ENCODE results near the gene HDAC9. TPM values are rescaled to one million over a fixed set of nuclear protein-coding genes. Genes with fewer than 3 reads are reported as not detected.
A peak's percentile ranks its signal among the peaks of the same experiment; 100 is the strongest.

Gene HDAC9
- total RNA-seq, 1 donor from 2014 or later, result 52.7 TPM

DNA sequence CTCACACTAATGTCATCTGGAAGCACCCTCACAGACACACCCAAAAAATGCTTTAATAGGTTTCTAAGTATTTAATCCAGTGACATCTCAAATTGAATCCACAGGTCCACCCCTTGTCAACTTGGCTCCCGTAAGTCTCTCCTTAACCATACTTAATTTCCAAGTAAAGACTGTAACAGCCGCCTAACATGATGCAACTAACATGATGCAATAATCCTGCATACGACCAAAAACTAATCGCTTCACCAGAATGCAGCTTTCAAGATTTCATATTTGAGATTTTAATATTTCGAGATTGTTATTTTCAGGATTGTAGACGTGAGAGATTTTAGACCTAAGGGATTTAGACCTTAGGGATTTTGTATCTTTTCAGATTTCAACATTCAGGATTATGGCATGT lies 3.7 kb upstream of the HDAC9 start:
- Histone ChIP-seq H3K36me3 (ENCODE audit: control insufficient read depth in 3 of 3, insufficient read depth in 3 of 3, low read length in 3 of 3) (no peaks in the 10 kb centered on the region), H3K4me3 (ENCODE audit: low read length in 3 of 3) (no peak overlapping the region), H3K27ac (ENCODE audit: low read depth, low read length) (no peak overlapping the region), H3K27me3 (ENCODE audit: control insufficient read depth in 3 of 3, insufficient read depth in 3 of 3, low read length in 3 of 3) (no peaks in the 10 kb centered on the region), H3K4me1 (ENCODE audit: control insufficient read depth in 3 of 3, insufficient read depth in 3 of 3, low read length in 3 of 3) (peaks cover 3 to 18% (median 8%) of the 10 kb centered on the region in 3 donors), H3K9ac (ENCODE audit: low read depth in 1 of 3, low read length in 3 of 3) (no peak overlapping the region), H3K9me3 (ENCODE audit: control insufficient read depth in 3 of 3, low read length in 3 of 3) (no peaks in the 10 kb centered on the region)

DNA sequence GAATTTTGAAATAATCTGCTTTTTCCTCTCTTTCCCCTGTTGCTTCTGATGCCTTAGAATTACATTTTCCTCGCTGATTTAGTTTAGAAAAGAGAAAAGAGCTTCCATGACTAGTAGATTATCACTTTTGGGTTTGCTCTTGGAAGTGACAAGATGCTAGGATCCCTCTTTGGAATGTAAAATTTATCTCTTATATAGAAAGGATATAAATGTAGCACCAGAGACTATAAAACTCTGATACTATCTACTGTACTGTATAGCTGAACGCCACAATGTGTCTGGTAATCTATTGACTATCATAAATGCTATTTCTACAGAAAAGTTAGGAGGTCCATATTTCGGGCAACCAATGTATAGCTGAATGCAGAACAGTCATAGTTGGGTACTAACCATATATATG lies 1.1 kb upstream of the HDAC9 start:
- no peak overlapping the region for H3K4me3 ChIP-seq (ENCODE audit: low read length in 3 of 3)
- H3K36me3 ChIP-seq (ENCODE audit: control insufficient read depth in 3 of 3, insufficient read depth in 3 of 3, low read length in 3 of 3), result no peaks in the 10 kb centered on the region
- H3K27me3 ChIP-seq (ENCODE audit: control insufficient read depth in 3 of 3, insufficient read depth in 3 of 3, low read length in 3 of 3), result no peaks in the 10 kb centered on the region
- H3K4me1 ChIP-seq (ENCODE audit: control insufficient read depth in 3 of 3, insufficient read depth in 3 of 3, low read length in 3 of 3), result peaks cover 10 to 24% (median 17%) of the 10 kb centered on the region in 3 donors
- H3K9me3 ChIP-seq (ENCODE audit: control insufficient read depth in 3 of 3, low read length in 3 of 3), result no peaks in the 10 kb centered on the region
- H3K9ac ChIP-seq (ENCODE audit: low read depth in 1 of 3, low read length in 3 of 3), result peak overlapping the region in 2 of 3 donors; percentile 80 to 85
- H3K27ac ChIP-seq (ENCODE audit: low read depth, low read length), result peak overlapping the region; percentile 88

DNA sequence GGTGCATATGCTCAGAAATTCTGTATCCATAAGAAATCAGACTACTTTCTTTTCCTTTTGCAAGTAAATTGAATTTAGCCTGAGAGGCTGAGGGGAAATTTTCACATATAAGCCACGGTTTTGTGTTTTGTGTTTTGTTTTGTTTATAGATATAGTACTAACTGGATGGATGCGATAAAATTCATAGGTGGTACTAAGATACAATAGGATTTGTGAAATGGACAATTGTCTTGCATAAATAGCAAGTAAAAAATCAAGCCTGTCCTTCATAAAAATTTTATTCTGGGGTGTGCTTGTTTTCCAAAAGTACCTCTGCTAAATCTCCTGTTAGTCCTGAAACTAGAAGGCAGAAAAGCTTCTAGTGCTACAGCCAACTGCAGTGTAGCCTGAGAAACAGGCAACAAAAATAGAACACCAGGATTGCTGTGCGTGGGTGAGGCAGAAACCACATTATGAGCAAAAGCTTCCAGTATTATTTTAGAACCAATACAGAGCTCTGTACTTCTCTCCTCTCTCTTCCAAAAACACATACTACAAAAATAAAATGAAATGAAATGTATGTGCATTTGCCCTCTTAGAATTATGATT lies 634 bp upstream of the HDAC9 start:
- Histone ChIP-seq H3K9me3 (ENCODE audit: control insufficient read depth in 3 of 3, low read length in 3 of 3) (no peaks in the 10 kb centered on the region), H3K27ac (ENCODE audit: low read depth, low read length) (peak overlapping the region; percentile 88), H3K4me3 (ENCODE audit: low read length in 3 of 3) (peak overlapping the region; percentile 76 to 82 (median 80)), H3K9ac (ENCODE audit: low read depth in 1 of 3, low read length in 3 of 3) (peak overlapping the region; percentile 80 to 86 (median 85)), H3K27me3 (ENCODE audit: control insufficient read depth in 3 of 3, insufficient read depth in 3 of 3, low read length in 3 of 3) (no peaks in the 10 kb centered on the region), H3K4me1 (ENCODE audit: control insufficient read depth in 3 of 3, insufficient read depth in 3 of 3, low read length in 3 of 3) (peaks cover 15 to 24% (median 21%) of the 10 kb centered on the region in 3 donors), H3K36me3 (ENCODE audit: control insufficient read depth in 3 of 3, insufficient read depth in 3 of 3, low read length in 3 of 3) (no peaks in the 10 kb centered on the region)

DNA sequence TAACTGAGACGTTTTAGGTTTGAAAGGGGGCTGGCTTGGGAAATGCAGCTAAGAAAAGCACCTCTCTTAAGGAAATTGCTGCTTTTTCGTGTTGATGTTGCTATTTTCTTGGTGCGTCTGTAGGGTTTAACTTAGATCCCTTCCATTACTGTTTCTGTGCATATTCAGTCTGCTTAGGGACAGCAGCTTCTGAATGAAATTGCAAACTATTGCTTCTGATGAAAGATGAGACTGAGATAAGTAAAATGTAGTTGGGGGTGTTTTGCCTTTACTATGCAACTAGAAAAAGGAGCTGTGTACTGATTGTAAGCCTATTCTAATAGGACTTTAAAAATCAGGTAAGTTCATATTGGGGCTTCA lies 772 bp downstream of the HDAC9 start:
- no peaks in the 10 kb centered on the region for H3K9me3 ChIP-seq (ENCODE audit: control insufficient read depth in 3 of 3, low read length in 3 of 3)
- H3K36me3 ChIP-seq (ENCODE audit: control insufficient read depth in 3 of 3, insufficient read depth in 3 of 3, low read length in 3 of 3), result no peaks in the 10 kb centered on the region
- H3K27me3 ChIP-seq (ENCODE audit: control insufficient read depth in 3 of 3, insufficient read depth in 3 of 3, low read length in 3 of 3), result no peaks in the 10 kb centered on the region
- H3K4me1 ChIP-seq (ENCODE audit: control insufficient read depth in 3 of 3, insufficient read depth in 3 of 3, low read length in 3 of 3), result peaks cover 20 to 24% (median 21%) of the 10 kb centered on the region in 3 donors
- peak overlapping the region; percentile 88 for H3K27ac ChIP-seq (ENCODE audit: low read depth, low read length)
- peak overlapping the region; percentile 76 to 82 (median 80) for H3K4me3 ChIP-seq (ENCODE audit: low read length in 3 of 3)
- H3K9ac ChIP-seq (ENCODE audit: low read depth in 1 of 3, low read length in 3 of 3), result peak overlapping the region; percentile 80 to 86 (median 85)

DNA sequence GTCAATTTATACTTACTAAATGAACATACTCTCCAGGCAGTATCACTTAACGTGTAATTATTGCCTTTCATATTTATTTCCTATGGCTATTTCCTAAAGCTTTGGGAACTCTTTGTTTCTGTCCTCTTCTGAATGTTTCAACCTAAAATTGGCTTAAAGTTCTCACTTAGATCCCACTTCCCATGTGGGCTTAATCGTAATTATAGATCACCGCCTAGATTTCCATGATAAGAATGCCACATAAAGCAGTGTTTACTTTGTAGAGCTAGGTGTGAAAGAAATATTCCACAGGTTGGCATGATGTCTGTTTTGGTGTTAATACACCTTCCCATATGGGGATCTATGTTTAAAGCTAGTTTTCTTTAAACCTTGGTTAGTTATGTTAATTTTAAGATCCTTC lies 1.5 kb downstream of the HDAC9 start:
- Histone ChIP-seq H3K4me3 (ENCODE audit: low read length in 3 of 3) (peak overlapping the region; percentile 76 to 82 (median 80)), H3K9me3 (ENCODE audit: control insufficient read depth in 3 of 3, low read length in 3 of 3) (no peaks in the 10 kb centered on the region), H3K4me1 (ENCODE audit: control insufficient read depth in 3 of 3, insufficient read depth in 3 of 3, low read length in 3 of 3) (peaks cover 20 to 28% (median 25%) of the 10 kb centered on the region in 3 donors), H3K36me3 (ENCODE audit: control insufficient read depth in 3 of 3, insufficient read depth in 3 of 3, low read length in 3 of 3) (no peaks in the 10 kb centered on the region), H3K27me3 (ENCODE audit: control insufficient read depth in 3 of 3, insufficient read depth in 3 of 3, low read length in 3 of 3) (no peaks in the 10 kb centered on the region), H3K27ac (ENCODE audit: low read depth, low read length) (peak overlapping the region; percentile 88), H3K9ac (ENCODE audit: low read depth in 1 of 3, low read length in 3 of 3) (peak overlapping the region; percentile 80 to 86 (median 85))

DNA sequence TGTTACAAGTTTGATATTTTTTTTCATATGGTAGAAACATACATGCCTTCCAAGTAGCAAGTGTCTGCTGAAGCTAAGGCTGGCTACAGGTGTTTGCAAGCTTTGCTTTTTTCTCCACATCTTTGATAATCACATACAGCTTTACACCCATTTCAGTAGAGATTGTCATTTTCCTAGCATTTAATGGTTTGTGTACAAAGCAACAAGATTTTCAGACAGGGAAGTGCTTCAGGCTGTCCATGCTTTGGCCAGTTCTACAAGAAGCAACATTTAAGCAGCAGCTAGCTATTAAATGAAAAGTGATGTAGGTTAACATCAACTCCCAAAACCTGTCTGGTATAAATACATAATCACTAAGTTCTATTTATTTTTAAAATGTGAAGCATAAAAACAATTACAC lies 2.3 kb downstream of the HDAC9 start:
- Histone ChIP-seq H3K9ac (ENCODE audit: low read depth in 1 of 3, low read length in 3 of 3) (peak overlapping the region; percentile 80 to 86 (median 85)), H3K4me1 (ENCODE audit: control insufficient read depth in 3 of 3, insufficient read depth in 3 of 3, low read length in 3 of 3) (peaks cover 20 to 31% (median 26%) of the 10 kb centered on the region in 3 donors), H3K27ac (ENCODE audit: low read depth, low read length) (peak overlapping the region; percentile 88), H3K9me3 (ENCODE audit: control insufficient read depth in 3 of 3, low read length in 3 of 3) (no peaks in the 10 kb centered on the region), H3K27me3 (ENCODE audit: control insufficient read depth in 3 of 3, insufficient read depth in 3 of 3, low read length in 3 of 3) (no peaks in the 10 kb centered on the region), H3K36me3 (ENCODE audit: control insufficient read depth in 3 of 3, insufficient read depth in 3 of 3, low read length in 3 of 3) (no peaks in the 10 kb centered on the region), H3K4me3 (ENCODE audit: low read length in 3 of 3) (peak overlapping the region; percentile 76 to 82 (median 80))

DNA sequence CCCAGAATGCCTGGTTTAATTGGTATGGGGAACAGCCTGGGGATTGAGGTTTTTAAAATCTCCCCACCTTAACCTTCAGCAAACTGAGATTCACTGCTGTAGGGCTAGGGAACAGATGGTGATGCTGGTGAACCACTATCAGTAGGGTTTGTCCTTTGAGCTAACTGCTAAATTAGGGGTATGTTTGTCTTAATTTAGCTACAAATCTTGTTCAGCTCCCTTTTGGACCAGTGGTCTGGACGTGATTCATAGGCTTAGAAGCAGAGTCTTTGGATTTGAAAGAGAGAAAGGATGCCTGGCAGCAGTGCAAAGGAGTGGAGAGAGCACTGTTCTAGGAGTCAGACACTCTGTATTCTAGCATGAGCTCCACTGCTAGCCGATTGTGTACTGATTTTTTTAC lies 2.8 kb downstream of the HDAC9 start:
- Histone ChIP-seq H3K27ac (ENCODE audit: low read depth, low read length) (peak overlapping the region; percentile 88), H3K9ac (ENCODE audit: low read depth in 1 of 3, low read length in 3 of 3) (peak overlapping the region in 2 of 3 donors; percentile 26 to 80), H3K27me3 (ENCODE audit: control insufficient read depth in 3 of 3, insufficient read depth in 3 of 3, low read length in 3 of 3) (no peaks in the 10 kb centered on the region), H3K4me1 (ENCODE audit: control insufficient read depth in 3 of 3, insufficient read depth in 3 of 3, low read length in 3 of 3) (peaks cover 20 to 31% (median 26%) of the 10 kb centered on the region in 3 donors), H3K9me3 (ENCODE audit: control insufficient read depth in 3 of 3, low read length in 3 of 3) (no peaks in the 10 kb centered on the region), H3K4me3 (ENCODE audit: low read length in 3 of 3) (peak overlapping the region; percentile 23 to 82 (median 76)), H3K36me3 (ENCODE audit: control insufficient read depth in 3 of 3, insufficient read depth in 3 of 3, low read length in 3 of 3) (no peaks in the 10 kb centered on the region)

DNA sequence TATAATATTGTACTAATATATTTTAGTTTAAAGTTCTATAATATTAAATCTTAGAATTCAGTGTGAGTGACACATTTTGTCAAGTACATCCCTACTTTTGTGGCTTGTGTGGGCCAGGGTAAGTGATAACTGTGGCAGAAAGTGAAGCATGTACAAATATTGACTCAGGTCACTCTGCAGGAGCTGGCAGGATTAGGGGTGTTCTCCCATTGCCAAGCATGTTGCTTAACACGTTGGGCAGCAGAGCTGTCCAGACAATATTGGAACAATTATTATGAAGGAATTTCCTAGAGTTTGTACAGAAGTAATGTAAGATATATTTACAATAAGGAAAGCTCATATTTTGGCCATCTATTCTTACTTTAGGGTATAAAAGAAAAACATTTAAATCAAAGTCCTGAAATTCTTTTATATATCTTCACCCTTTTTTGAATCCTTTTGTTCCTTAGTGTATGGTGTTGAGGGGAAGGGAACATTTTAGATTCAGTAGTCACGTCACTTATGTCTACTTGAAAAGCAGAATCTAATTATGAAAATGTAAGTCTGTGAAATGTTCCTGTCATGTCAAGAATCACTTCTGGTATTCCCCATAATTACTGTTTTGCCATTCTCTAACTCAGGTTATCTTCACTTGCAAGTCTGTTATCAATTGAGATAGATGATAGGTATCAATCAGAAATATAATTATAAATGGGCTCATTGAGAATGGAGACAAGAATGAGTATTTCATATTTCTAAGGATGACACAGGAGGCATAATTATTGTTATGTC lies 4.0 kb downstream of the HDAC9 start:
- Histone ChIP-seq H3K27me3 (ENCODE audit: control insufficient read depth in 3 of 3, insufficient read depth in 3 of 3, low read length in 3 of 3) (no peaks in the 10 kb centered on the region), H3K27ac (ENCODE audit: low read depth, low read length) (peak overlapping the region; percentile 49), H3K4me1 (ENCODE audit: control insufficient read depth in 3 of 3, insufficient read depth in 3 of 3, low read length in 3 of 3) (peaks cover 19 to 26% (median 26%) of the 10 kb centered on the region in 3 donors), H3K36me3 (ENCODE audit: control insufficient read depth in 3 of 3, insufficient read depth in 3 of 3, low read length in 3 of 3) (no peaks in the 10 kb centered on the region), H3K9ac (ENCODE audit: low read depth in 1 of 3, low read length in 3 of 3) (peak overlapping the region in 2 of 3 donors; percentile 1 to 24), H3K4me3 (ENCODE audit: low read length in 3 of 3) (peak overlapping the region in 1 of 3 donors; percentile 82), H3K9me3 (ENCODE audit: control insufficient read depth in 3 of 3, low read length in 3 of 3) (no peaks in the 10 kb centered on the region)

DNA sequence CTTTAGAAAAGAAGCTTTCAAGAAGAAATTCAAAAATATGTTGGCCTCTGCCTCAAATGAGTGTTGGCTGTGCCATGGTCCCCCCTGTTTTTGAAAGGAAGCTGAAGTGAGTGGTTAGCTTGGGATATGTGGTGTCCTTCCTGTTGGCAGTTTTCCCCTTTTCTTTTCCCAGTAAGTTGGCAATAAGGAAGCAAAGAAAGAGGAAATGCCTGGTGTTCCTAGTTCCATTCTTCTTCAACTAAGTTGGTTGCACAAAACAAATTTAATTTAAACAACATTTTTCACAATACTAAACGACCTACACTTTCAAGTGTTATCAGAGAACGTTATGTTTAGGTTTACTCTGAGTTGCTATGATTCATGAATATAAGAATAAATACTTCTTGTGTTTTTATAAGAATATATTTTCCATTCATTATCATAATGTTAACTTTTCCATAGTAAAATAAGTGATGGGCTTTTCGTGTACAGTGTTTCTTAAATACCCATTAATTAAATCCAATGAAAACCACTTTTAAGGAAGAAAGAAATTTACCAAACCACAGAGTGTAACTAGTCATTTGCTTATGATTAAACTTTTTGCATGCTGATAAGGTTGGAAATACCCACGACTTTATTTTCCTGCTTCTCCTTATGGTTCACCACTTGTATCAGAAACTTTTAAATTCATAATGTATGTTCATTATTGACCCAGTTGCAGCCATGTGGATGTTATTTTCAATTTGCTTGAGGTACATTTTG lies 7.7 kb downstream of the HDAC9 start:
- H3K27ac ChIP-seq (ENCODE audit: low read depth, low read length), result no peak overlapping the region
- H3K9me3 ChIP-seq (ENCODE audit: control insufficient read depth in 3 of 3, low read length in 3 of 3), result no peaks in the 10 kb centered on the region
- H3K4me3 ChIP-seq (ENCODE audit: low read length in 3 of 3), result no peak overlapping the region
- H3K9ac ChIP-seq (ENCODE audit: low read depth in 1 of 3, low read length in 3 of 3), result no peak overlapping the region
- H3K36me3 ChIP-seq (ENCODE audit: control insufficient read depth in 3 of 3, insufficient read depth in 3 of 3, low read length in 3 of 3), result no peaks in the 10 kb centered on the region
- H3K4me1 ChIP-seq (ENCODE audit: control insufficient read depth in 3 of 3, insufficient read depth in 3 of 3, low read length in 3 of 3), result peaks cover 24 to 32% (median 27%) of the 10 kb centered on the region in 3 donors
- no peaks in the 10 kb centered on the region for H3K27me3 ChIP-seq (ENCODE audit: control insufficient read depth in 3 of 3, insufficient read depth in 3 of 3, low read length in 3 of 3)

Data from skeletal muscle tissue (tissue), 4 donors.